ENCODE measurements around the gene PANK2. TPM values are rescaled to one million over a fixed set of nuclear protein-coding genes. Genes with fewer than 3 reads are reported as not detected.

PANK2 gene
- total and polyA plus RNA-seq, 2 of the 8 experiments (the other 6 are each of a cell fraction or from before 2014, with no cell fraction given), result 17.1 to 57.5 TPM

- TF ChIP-seq, protein P1, sequence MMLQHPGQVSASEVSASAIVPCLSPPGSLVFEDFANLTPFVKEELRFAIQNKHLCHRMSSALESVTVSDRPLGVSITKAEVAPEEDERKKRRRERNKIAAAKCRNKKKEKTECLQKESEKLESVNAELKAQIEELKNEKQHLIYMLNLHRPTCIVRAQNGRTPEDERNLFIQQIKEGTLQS (IDR thresholded peaks at IDR 0.05; ENCODE audit: insufficient read depth, low read depth, low read length), result no peak
- no peak for TF ChIP-seq KDM1A (IDR thresholded peaks at IDR 0.05; ENCODE audit: borderline replicate concordance, low read length)
These were observed 13.2 kb upstream of the PANK2 start (continued) for GRCh38 chr20:3876000-3876399.
